Trophoblast cell (in vitro differentiated cells and primary cell): ENCODE data around the gene HBZ.

Source experiments
- DNase-seq, 2 donors: peaks; one replicate each; pipeline ENCODE4 v3.0.0-alpha.2; 2016
- H2AFZ ChIP-seq: 2 replicates; pipeline ENCODE4 v1.6.1; 2013; ENCODE audit warnings: low read length, moderate library complexity, mild to moderate bottlenecking; ENCODE audit not compliant: insufficient read depth, poor library complexity
- H2AK5ac ChIP-seq: 2 replicates; pipeline ENCODE4 v1.6.1; 2013; ENCODE audit warnings: mild to moderate bottlenecking, low read length
- H2BK120ac ChIP-seq: 2 replicates; pipeline ENCODE4 v1.6.1; 2013; ENCODE audit warnings: low read length, mild to moderate bottlenecking, moderate library complexity; ENCODE audit not compliant: insufficient read depth, poor library complexity
- H2BK12ac ChIP-seq: 2 replicates; pipeline ENCODE4 v1.6.1; 2013; ENCODE audit warnings: mild to moderate bottlenecking, low read length, moderate library complexity
- H2BK5ac ChIP-seq: 2 replicates; pipeline ENCODE4 v1.6.1; 2013; ENCODE audit warnings: low read length, low read depth, moderate library complexity, mild to moderate bottlenecking; ENCODE audit not compliant: poor library complexity
- H3K14ac ChIP-seq: 2 replicates; pipeline ENCODE4 v1.6.1; 2013; ENCODE audit warnings: mild to moderate bottlenecking, low read length
- H3K18ac ChIP-seq: 2 replicates; pipeline ENCODE4 v1.6.1; 2013; ENCODE audit warnings: mild to moderate bottlenecking, low read length
- H3K23ac ChIP-seq: 2 replicates; pipeline ENCODE4 v1.6.1; 2013; ENCODE audit warnings: low read length
- H3K27ac ChIP-seq: 2 replicates; pipeline ENCODE4 v1.5.1; 2013; ENCODE audit warnings: low read depth, mild to moderate bottlenecking, inconsistent platforms, low read length, moderate library complexity
- H3K27me3 ChIP-seq: 2 replicates; pipeline ENCODE4 v1.6.1; 2013; ENCODE audit warnings: inconsistent platforms, mild to moderate bottlenecking, low read length, moderate library complexity; ENCODE audit not compliant: insufficient read depth
- H3K36me3 ChIP-seq, 2 experiments: 1 replicate in 1 of 2; 2 replicates in 1 of 2; pipeline ENCODE4 v1.6.1; 2013; ENCODE audit warnings: low read length in 2 of 2, mild to moderate bottlenecking in 2 of 2, moderate library complexity in 1 of 2; ENCODE audit not compliant: insufficient read depth in 2 of 2, control insufficient read depth in 1 of 2
- H3K4ac ChIP-seq: 2 replicates; pipeline ENCODE4 v1.6.1; 2013; ENCODE audit warnings: low read depth, mild to moderate bottlenecking, low read length, moderate library complexity
- H3K4me1 ChIP-seq, 2 experiments: 1 replicate in 1 of 2; 2 replicates in 1 of 2; pipeline ENCODE4 v1.6.1; 2013; ENCODE audit warnings: low read length in 2 of 2, mild to moderate bottlenecking in 2 of 2, moderate library complexity in 1 of 2; ENCODE audit not compliant: insufficient read depth in 2 of 2, control insufficient read depth in 1 of 2
- H3K4me2 ChIP-seq: 2 replicates; pipeline ENCODE4 v1.6.1; 2013; ENCODE audit warnings: inconsistent platforms, mild to moderate bottlenecking, low read length, moderate library complexity
- H3K4me3 ChIP-seq: 2 replicates; pipeline ENCODE4 v1.5.1; 2013; ENCODE audit warnings: mild to moderate bottlenecking, low read depth, low read length, inconsistent platforms
- H3K79me1 ChIP-seq: one replicate; pipeline ENCODE4 v1.6.1; 2013; ENCODE audit warnings: low read length
- H3K79me2 ChIP-seq: 2 replicates; pipeline ENCODE4 v1.6.1; 2013; ENCODE audit warnings: low read length, mild to moderate bottlenecking; ENCODE audit not compliant: control insufficient read depth, insufficient read depth, poor library complexity
- H3K9ac ChIP-seq: 2 replicates; pipeline ENCODE4 v1.6.1; 2013; ENCODE audit warnings: mild to moderate bottlenecking, low read length
- H3K9me3 ChIP-seq: 2 replicates; pipeline ENCODE4 v1.6.1; 2013; ENCODE audit warnings: low read depth, mild to moderate bottlenecking, control low read depth, inconsistent platforms, low read length; ENCODE audit not compliant: insufficient read depth
- H4K12ac ChIP-seq: 2 replicates; pipeline ENCODE4 v1.6.1; 2013; ENCODE audit warnings: low read depth, mild to moderate bottlenecking, low read length, moderate library complexity
- H4K8ac ChIP-seq: 2 replicates; pipeline ENCODE4 v1.6.1; 2013; ENCODE audit warnings: low read depth, mild to moderate bottlenecking, low read length, moderate library complexity
- H4K91ac ChIP-seq: one replicate; pipeline ENCODE4 v1.6.1; 2013; ENCODE audit warnings: low read depth, mild to moderate bottlenecking, low read length, moderate library complexity
- WGBS: extraction: QIAGEN DNeasy Blood & Tissue Kit; methylation state at CpG from one replicate; pipeline ENCODE4 v1.1.7; 2013; ENCODE audit warnings: missing lambda C conversion rate; ENCODE audit not compliant: insufficient read length, insufficient coverage; ENCODE audit errors: extremely low coverage; 5-methylcytosine and 5-hydroxymethylcytosine counted together

Gene HBZ

GRCh38 chr16:183005-183404 lies 30.6 kb downstream of the HBZ start:
- no peak overlapping the region for H2BK5ac ChIP-seq
- peaks cover 5 to 11% of the 10 kb centered on the region in 2 experiments for H3K4me1 ChIP-seq
- no peak overlapping the region for H4K91ac ChIP-seq
- peaks cover 9% of the 10 kb centered on the region for H3K27me3 ChIP-seq
- H3K36me3 ChIP-seq = peaks cover 19 to 30% of the 10 kb centered on the region in 2 experiments
- no peak overlapping the region for H2AK5ac ChIP-seq
- no peak overlapping the region for H3K4me3 ChIP-seq
- H3K79me2 ChIP-seq = no peaks in the 10 kb centered on the region
- H4K8ac ChIP-seq = no peak overlapping the region
- H2BK120ac ChIP-seq = no peak overlapping the region
- H3K9me3 ChIP-seq = no peaks in the 10 kb centered on the region
- peak overlapping the region; percentile 7 for H4K12ac ChIP-seq
- no peak overlapping the region for H3K4ac ChIP-seq
- no peaks in the 10 kb centered on the region for H3K79me1 ChIP-seq
- no peak overlapping the region for H3K23ac ChIP-seq
- no peak overlapping the region for H3K14ac ChIP-seq
- H2AFZ ChIP-seq = no peak overlapping the region
- no peak overlapping the region for H2BK12ac ChIP-seq
- no CpG with 5 or more reads among the region's 7 CpGs for WGBS
- no peak overlapping the region for H3K9ac ChIP-seq
- H3K4me2 ChIP-seq = no peak overlapping the region
- DNase-seq = no peak
- H3K18ac ChIP-seq = no peak overlapping the region
- H3K27ac ChIP-seq = no peak overlapping the region

DNA sequence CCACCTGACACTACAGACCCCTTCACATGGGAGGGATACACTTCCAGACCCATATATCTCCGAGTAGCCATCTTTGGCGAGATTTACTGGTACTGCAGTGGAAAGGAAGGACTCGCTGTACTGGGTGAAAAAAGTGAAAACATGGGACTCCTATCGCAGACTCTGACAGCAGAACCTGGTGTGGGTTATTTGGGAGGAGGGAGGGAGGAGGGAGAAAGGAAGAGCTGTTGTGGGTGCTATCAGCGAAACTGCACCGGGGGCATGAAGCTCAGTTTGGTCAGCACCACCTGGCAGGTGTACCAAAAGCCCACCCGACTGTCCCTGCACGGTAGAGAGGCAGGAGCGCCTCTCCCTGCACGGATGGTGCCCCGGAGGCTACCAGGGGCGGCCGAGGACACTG lies 32.8 kb downstream of the HBZ start:
- Histone ChIP-seq H3K18ac (no peak overlapping the region), H3K79me2 (no peaks in the 10 kb centered on the region), H4K8ac (no peak overlapping the region), H2AFZ (no peak overlapping the region), H4K91ac (no peak overlapping the region), H2BK5ac (no peak overlapping the region), H3K14ac (no peak overlapping the region), H3K4me2 (no peak overlapping the region), H3K23ac (no peak overlapping the region), H2BK12ac (no peak overlapping the region), H3K4me3 (no peak overlapping the region), H2BK120ac (no peak overlapping the region), H3K9ac (no peak overlapping the region), H3K27me3 (no peaks in the 10 kb centered on the region), H3K27ac (no peak overlapping the region), H3K36me3 (peaks cover 37 to 49% of the 10 kb centered on the region in 2 experiments), H4K12ac (no peak overlapping the region), H3K4me1 (peaks cover 5 to 8% of the 10 kb centered on the region in 2 experiments), H3K4ac (no peak overlapping the region), H3K79me1 (no peaks in the 10 kb centered on the region), H2AK5ac (no peak overlapping the region), H3K9me3 (no peaks in the 10 kb centered on the region)
- WGBS = no CpG with 5 or more reads among the region's 13 CpGs
- DNase-seq = no peak

GRCh38 chr16:185691-186090 lies 33.2 kb downstream of the HBZ start:
- H3K23ac ChIP-seq = no peak overlapping the region
- H3K18ac ChIP-seq = no peak overlapping the region
- no peak overlapping the region for H3K4me3 ChIP-seq
- H3K27me3 ChIP-seq = no peaks in the 10 kb centered on the region
- DNase-seq = peak in 1 of 2 donors; percentile 45
- H4K8ac ChIP-seq = no peak overlapping the region
- H3K9ac ChIP-seq = no peak overlapping the region
- no peak overlapping the region for H4K91ac ChIP-seq
- H3K9me3 ChIP-seq = no peaks in the 10 kb centered on the region
- H3K36me3 ChIP-seq = peaks cover 41 to 53% of the 10 kb centered on the region in 2 experiments
- H3K4me2 ChIP-seq = no peak overlapping the region
- no peak overlapping the region for H3K27ac ChIP-seq
- H3K14ac ChIP-seq = no peak overlapping the region
- H3K4me1 ChIP-seq = peaks cover 5 to 6% of the 10 kb centered on the region in 2 experiments
- no peaks in the 10 kb centered on the region for H3K79me2 ChIP-seq
- no peak overlapping the region for H2AFZ ChIP-seq
- no peak overlapping the region for H3K4ac ChIP-seq
- no peak overlapping the region for H2BK12ac ChIP-seq
- H4K12ac ChIP-seq = no peak overlapping the region
- WGBS = no CpG with 5 or more reads among the region's 11 CpGs
- H3K79me1 ChIP-seq = no peaks in the 10 kb centered on the region
- no peak overlapping the region for H2BK120ac ChIP-seq
- H2AK5ac ChIP-seq = no peak overlapping the region
- no peak overlapping the region for H2BK5ac ChIP-seq

GRCh38 chr16:187330-187729 lies 34.9 kb downstream of the HBZ start:
- WGBS = no CpG with 5 or more reads among the region's 8 CpGs
- H3K4me2 ChIP-seq = no peak overlapping the region
- H3K4ac ChIP-seq = no peak overlapping the region

More at GRCh38 chr16:187330-187729, 34.9 kb downstream of the HBZ start:
- Histone ChIP-seq H2BK120ac (no peak overlapping the region), H3K4me1 (no peaks in the 10 kb centered on the region), H4K12ac (no peak overlapping the region), H3K18ac (no peak overlapping the region), H3K79me2 (no peaks in the 10 kb centered on the region), H2AK5ac (no peak overlapping the region), H3K79me1 (no peaks in the 10 kb centered on the region), H3K23ac (no peak overlapping the region), H3K4me3 (no peak overlapping the region), H4K8ac (no peak overlapping the region), H2BK5ac (no peak overlapping the region), H3K27me3 (no peaks in the 10 kb centered on the region), H3K14ac (no peak overlapping the region), H3K9me3 (no peaks in the 10 kb centered on the region), H4K91ac (no peak overlapping the region), H2BK12ac (no peak overlapping the region), H3K9ac (no peak overlapping the region), H3K36me3 (peaks cover 54 to 69% of the 10 kb centered on the region in 2 experiments), H3K27ac (no peak overlapping the region), H2AFZ (no peak overlapping the region)
- no peak for DNase-seq
